ENCODE results near the gene FOXO3.

Gene FOXO3

DNA sequence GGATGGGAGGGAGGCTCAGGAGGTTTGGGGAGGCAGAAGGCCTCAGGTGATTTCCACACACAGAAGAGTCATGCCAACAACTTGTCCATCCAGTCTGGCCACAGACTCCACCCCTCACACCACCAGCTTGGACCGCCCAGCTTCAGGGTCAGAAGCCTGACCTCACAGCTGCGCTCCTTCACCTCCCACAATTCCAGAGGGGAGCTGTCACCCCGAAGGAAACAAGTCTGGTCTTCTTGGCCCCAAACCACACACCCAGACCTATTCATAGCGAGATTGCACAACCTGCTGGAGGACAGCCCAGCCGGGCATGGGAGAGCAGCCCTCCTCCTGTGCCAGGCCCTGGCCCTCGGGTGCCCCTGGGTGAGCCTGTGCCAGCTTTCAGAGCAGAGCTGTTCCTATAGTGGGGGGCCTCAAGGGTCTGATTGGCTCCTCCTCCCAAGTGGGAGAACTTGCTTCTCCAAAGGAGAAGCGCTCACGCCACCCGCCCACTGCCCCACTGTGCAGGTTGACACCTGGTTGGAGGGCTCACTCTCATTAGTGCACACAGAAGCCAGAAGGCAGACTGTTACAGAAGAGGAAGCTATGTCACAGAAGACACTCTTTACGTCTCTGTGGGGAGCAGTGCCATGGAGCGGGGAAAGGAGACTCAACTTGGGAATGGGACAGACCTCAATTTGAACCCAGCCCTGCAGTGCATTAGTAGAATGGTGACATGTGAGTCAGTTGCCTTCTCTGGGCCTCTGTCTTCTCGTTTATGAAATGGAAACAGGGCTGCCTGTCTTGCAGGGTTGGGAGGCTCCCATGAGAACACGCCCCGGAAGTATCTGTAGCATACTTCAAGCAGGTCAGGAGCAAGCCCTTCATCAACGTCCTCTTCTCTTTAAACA lies 128.8 kb downstream of the FOXO3 start:
- DNase-seq = no peak

DNA sequence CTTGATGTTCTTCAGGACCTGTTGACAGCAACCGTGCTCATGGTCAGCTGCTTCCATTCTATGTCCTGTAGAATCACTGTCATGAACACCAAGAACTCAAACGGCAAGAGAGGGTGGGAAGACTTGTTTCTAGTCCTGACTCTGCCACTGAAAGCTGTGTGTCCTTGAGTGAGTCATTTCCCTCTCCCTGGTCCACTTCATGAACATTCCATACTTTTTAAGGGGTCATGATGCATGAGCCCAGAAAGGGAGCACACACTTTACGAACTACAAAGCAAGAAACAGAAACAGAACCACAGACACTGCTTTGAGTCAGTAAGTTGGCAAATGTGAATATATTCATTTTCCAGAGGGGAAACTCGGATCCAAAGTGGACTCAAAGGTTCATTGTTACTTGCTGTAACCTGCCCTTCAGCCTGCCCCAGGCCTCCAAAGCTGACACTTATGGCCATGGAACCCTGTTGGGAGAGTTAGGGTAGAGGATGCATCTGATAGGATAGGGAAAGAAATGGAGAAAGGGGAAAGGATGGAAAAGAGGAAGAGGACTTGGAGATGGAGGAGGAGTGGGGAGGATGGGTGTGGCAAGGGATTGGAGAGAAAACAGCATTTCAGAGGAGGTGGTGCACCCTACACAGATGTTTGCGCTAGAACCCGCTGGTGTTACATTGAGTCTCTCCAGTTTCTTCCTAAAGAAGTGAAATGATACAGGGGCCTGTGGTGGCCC lies 129.8 kb downstream of the FOXO3 start:
- DNase-seq = no peak

DNA sequence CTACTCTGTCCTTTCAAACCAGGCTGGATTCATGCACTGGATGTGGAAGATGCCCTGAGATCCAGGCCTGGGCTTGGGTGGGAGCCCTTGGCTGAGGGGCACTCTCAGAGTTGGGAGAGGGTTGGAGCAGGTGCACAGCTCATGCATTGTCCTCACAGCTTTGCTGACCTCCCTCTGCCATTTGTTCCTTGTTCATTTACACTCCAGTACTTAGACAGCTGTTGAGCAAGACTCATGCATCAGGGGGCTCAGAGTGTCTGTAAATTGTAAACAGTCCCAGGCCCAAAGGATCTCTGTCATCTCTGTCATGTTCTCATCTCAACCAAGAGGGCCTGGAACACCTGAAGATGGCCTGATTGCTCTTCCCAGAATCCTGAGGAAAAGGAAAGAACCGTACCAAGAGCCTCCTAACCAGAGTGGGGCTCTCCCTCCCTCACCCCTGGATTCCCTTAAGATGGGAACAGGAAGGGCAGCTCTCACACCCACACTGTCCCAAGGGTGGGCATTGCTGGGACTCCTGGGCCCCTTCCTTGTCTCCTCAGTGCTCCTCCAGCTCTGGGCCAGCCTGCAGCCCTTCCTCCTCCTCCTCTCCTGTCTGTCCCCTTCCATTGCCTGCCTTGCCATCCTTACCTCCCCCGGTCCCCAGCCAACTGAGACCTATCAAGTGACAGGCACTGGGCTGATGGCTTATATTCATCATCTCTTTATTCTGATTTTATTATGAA lies 132.9 kb downstream of the FOXO3 start:
- DNase-seq = no peak

DNA sequence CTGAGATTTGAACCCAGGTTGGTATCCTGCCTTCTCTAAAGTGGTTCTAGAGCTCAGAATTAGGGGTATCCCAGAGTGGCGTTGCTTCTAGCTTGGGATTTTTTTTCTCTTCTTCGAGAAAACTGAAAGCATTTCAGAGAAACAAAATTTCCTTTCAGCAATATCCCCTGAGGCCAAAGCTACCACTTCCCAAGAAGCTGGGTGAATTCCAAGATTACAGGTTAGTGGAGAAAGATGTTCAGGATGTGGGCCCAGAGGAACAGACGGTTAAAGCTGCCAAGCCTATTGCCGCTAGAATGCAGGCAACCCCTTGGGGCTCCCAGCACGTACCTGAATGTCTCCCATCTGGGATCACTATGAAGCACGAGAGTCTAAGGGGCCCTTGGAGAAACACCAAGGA lies 134.1 kb downstream of the FOXO3 start:
- no peak for DNase-seq

DNA sequence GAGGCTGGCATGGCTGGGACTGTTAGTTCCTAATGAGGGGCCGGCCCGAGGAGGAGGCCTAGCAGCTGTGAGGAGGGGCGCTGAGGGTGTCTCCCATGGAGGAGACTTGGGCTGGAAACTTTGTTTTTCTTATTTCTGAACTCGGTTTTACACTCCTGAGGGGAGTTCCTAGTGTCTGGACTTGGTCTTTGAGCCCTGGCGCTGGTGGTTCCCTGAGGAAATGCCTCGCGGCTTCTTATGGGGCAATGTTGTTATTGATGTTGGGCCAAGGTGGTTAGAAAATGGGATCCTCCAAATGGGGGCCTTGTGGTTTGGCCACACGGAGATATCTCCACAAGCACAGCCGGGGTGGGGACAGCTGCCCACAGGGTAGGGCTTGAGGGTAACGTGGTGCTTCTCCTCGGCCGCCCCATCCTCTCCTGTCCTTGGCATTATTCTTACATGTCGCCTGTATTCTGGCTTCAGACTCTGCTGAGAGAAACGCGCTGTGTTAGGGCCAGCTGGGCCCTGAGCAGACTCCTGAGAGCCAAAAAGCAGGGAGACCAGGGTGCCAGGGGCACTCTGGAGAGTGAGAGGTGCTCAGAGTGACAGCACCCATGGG lies 136.9 kb downstream of the FOXO3 start:
- DNase-seq = no peak

DNA sequence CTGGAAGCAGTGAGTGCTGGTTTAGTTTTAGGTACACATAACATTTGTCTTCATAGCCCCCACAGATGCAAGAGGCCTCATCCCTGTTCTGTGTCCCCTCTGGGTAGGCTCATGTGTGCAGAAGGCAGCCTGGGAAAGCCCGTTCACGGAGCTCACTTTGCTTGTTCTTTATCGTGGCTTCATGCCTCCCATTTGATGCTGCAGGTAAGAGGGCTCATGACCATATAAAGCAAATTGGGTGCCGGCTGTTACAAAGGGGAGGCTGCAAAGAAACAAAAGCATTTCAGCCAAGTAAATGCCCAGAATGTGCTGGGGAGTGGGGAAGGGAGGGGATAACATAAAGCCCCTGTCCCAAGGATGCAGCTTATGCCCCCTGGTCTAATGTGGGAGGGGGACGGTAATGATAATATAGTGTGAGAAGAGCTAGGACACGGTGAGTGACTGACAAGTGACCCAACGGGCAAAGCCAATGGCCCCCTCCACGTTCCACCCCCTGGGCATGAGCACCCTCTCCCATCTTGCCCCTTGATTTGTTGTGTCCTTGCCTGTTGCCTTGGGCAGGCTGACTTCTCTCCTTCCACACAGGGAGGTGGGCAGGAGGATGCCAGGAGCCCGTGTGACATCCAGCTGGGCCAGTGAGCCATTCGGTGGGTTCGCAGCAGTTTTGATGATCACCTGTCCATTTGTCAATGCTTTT lies 138.0 kb downstream of the FOXO3 start:
- no peak for DNase-seq

DNA sequence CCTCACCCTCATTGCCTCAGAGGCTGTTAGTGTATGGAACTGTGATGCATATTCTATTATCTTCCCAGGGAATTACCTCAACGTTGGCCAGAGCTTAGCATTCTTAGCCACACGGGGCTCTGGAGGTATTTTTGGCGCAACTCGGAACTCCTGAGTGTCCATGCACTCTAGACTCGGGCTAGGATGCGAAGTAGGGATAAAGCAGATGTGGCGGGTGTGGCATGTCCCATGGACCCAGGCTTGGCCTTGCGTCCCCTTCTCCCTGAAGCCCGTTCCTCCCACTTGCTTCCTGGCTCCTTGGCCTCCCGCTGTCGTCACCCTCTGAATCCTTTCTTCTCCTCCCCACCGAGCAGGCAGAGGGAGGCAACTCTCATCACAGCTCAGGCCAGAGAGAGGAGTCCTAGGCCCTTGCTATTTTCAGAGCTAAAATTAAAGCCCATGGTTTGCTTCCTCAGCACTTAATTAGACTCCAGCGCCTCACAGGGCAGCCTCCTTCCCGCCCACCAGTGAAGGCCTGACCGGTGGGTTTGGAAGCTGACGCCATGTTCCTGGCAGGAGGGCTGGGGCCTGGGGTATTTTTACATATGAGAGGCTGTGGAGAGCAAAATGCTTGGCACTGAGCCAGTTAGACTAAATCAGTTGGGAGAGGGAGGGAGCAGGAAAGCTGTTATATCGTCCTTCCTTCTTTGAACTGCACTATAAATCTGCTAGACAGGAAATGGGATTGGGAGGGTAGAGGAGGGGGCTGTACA lies 138.7 kb downstream of the FOXO3 start:
- no peak for DNase-seq

DNA sequence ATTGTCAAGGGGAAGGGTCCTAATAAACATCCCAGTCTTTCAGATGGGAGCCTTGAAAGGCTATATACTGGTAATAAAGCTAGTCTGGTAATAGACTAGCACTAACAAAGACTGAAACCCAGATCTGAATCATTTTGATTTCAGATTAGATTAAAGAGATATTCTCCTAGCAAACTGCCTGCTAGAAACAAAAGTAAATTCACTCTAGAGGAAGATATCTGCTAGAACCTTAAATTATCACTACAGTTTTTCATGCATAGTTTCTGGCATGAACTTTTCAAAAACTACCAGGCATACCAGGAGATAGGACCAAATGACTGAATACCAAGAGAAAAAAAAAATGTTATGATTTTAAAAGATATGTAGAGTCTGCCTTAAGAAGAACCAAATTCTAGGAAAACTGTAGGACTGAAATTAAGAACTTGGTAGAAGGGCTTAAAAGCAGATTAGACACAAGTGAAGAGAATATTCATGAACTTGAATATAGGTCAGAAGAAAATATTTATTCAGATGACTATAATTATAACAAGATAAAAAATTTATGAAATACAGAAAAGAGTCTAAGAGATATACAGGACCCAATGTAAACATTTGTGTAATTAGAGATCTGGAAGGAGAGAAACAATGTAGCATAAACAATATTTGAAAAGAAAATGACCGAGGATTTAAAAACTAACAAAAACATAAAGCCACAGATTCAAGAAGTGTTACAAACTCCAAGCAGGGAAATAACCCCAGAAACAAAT lies 141.6 kb downstream of the FOXO3 start:
- peak; percentile 18 for DNase-seq

DNA sequence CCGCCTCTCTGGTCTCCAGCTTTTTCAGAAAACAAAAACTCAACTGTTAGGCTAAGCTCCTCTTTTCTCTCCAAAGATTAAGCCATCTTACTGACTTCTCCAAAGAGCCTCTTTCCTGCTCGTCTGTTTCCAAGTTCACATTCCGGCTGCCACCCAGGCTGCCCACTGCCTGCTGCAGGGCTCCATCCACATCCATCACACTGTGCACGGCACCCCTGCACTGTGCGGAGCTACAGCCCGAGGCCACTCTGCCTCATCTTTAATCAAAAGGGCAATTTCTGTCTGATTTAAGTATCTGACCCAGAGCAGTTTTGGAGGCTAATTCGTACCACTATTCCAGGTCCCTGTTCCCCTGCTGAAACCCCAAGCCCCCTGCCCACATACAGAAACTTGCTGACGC lies 145.9 kb downstream of the FOXO3 start:
- no peak for DNase-seq

DNA sequence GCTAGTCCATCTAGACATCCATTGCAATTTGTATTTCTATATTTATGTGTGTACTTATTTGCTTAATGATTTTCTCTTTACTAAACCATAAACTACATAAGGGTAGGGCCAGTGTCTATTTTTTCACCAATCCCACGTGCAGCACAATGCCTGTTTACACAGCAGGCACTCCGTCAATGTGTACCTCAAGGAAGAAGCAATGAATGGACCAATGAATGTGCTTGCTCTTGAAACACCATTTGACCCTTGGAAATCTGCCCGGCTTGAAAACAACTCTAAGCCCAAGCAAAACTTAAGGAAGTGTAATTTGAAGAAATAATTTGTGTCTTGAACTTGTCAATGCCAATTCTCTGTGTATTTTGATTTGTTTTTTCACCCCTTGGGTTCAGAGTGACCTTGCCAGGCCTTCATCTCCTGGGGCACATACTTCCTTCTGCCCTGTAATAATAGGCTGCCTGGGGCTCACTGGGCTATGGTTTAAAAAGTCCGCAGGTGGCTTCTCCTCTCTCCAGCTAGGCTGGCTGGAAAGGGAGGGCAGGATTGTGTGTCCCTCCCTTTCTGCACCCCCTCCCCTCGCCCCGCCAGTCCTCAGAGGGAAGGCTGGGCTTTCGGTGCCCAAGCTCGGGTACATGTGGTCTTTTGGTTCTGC lies 146.7 kb downstream of the FOXO3 start:
- DNase-seq = no peak

DNA sequence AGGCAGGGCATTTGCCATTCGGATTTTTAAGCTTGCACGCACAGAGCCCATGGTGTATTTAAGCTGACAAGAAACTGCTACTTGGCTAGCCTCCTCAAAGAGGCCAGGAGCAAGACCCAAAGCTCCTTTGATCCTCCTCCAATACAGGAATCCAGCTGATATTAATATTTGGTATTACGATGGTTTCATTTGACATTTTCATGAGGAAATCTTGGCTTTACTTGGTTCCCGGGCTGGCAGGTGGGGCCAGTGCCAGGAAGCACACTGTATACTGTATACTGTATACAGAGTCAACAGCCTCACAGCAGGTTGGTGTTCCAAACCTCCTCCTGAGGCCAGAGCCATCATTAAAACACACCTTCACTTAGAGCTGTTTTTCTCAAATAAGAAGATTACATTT lies 149.3 kb downstream of the FOXO3 start:
- DNase-seq = no peak

DNA sequence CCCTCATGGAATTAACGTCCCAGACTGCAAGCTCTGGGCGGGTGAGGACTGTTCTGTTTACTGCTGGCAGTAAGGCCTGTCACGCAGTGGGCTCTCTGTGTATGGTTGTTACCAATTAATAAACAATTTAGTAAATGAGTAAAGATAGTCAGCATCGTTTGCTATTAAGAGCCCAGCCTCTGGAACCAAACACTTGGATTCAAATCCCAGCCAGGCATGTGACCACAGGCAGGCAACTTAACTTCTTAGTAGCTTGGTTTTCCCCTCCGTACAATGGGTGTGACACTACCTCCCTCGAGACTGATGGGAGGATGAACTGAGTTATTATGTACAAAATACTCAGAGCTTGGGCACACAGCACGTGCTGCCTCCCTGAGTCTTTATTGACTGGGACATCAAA lies 149.8 kb downstream of the FOXO3 start:
- DNase-seq = no peak

DNA sequence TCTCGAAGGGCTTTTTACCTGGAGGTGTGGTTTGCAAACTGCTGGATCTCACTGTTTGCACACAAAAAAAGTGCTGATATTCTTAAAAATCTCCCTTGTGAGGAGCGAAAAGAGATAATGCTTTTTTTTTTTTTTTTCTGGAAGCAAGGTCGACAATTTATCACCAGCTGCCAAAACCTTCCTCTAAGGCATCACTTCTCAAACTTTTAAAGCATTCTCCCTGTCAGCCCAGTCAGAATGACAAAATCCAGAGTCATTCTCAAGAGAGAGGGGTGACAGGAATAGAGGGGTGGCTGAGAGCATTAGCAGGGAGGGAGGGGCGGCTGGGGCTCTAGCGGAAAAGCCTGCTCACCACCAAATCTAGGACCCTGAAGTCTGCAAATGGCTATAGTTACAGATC lies 150.4 kb downstream of the FOXO3 start:
- no peak for DNase-seq

DNA sequence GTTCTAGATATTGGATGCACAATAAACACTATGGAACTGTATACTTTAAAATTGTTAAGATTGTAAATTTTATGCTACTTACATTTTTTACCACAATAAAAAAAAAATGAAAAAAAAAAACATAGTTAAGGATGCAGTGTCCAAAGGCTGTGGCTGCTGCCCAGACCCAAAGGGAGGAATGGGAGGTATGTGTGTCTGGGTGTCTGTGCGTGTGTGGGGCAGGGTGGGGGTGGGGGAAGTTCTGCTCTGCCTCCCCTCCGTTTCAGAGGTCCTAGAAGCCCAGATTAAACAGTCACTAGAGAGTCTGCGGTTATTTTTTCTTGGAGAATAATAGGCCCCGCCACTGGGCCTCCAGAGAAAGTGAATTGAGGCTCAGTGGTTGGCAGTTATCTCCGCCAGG lies 151.1 kb downstream of the FOXO3 start:
- DNase-seq = no peak

DNA sequence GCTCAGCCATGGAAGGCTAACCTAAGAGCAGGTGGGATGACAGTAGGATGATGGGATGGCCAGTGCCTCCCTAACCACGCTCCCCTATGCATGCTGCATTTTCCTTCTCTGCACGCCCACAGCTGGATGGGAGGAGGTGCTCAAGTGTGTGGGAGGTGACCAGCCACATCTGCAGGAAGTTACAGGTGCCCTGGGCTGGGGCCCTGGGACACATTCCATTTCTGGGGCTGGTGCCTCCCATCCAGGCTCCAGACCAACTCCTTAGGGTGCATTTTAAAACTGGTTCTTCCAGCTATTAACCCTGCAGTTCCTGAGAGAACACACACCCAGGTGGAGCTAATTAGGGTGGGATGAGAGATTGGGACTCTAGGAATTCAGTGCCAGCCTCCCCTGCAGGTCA lies 152.2 kb downstream of the FOXO3 start:
- DNase-seq = no peak

DNA sequence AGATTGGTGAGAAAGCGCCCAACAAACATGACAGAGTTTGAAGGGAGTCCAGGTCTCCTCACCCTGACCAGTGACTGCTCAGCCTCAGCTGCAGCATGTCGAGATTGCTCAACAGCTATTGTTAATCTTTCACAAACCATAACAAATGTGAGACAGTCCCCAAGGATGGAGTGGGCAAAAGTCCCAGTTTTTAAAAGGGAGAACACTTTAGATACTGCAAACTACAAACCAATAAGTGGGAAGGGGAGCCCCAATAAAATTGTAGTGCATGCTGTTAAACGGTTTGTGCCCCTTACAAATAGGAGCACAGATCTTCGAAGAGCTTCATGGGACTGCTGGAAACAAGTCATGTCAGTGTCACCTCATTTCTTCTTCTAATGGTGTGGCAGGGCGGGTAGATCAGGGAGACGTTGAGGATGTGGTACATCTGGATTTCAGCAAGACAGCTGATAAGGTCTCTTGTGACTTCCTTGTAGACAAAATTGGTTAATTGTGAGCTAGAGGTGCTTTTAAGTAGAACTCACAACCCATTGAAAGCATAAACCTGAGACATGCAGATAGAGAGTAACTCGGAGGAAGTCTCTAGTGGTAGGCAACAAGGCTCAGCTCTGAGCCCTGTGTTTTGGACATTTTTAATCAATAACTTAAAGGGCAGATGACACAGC lies 153.5 kb downstream of the FOXO3 start:
- peak; percentile 78 for DNase-seq

DNA sequence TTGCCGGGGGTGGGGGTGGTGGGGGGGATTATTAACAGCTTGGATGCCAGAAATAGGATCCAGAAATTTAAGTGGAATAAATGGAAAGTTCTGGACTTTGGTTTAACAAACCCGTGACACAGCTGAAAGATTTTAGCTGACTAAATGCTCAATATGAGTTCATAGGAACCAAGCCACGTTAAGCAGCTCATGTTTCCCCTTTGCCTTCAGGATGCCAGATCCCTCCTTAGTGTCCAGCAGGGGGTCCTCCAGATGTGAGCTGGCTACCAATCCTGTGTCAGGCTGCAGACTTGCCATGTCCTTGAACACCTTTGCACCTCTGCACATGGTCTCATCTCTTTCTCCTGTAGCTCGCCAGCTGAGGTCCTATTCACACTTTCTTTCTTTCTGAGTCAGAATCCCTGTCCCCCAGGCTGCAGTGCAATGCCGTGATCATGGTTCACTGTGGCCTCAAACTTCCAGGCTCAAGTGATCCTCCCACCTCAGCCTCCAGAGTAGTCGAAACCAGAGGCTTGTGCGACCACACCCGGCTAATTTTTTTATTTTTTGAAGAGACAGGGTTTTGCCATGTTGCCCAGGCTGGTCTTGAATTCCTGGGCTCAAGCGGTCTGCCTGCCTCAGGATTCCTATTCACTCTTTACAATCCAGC lies 154.2 kb downstream of the FOXO3 start:
- peak; percentile 66 for DNase-seq

DNA sequence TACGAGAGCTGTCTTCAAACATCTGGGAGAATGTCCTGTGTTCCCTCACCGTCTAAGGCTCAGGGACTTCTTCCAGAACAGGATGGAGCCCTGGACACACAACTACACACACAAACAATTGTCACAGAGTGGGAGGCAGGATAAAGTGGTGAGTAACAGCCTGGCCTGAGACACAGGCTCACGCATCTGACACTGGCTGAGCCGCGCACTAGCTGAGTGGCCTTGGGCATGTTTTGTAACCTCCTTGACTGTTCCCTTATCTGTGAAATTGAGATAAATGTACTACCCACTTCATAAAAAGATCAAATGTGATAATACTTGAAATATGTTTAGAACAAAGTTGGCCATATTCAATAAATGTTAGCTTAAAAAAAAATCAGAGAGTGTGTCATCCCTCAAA lies 155.1 kb downstream of the FOXO3 start:
- no peak for DNase-seq

Data from OCI-M1 (cell line).